IPS-20b (cell line): Measurements from ENCODE around the gene GLA.

Experiments
- H3K27ac ChIP-seq: one replicate; pipeline ENCODE4 v1.5.1; 2013; ENCODE audit warnings: low read length
- H3K27me3 ChIP-seq: 2 replicates; pipeline ENCODE4 v1.6.1; 2013; ENCODE audit warnings: mild to moderate bottlenecking, low read length, inconsistent platforms; ENCODE audit not compliant: insufficient read depth
- H3K36me3 ChIP-seq: 2 replicates; pipeline ENCODE4 v1.6.1; 2013; ENCODE audit warnings: low read depth, mild to moderate bottlenecking, inconsistent platforms, low read length, moderate library complexity; ENCODE audit not compliant: insufficient read depth
- H3K4me1 ChIP-seq: 2 replicates; pipeline ENCODE4 v1.6.1; 2013; ENCODE audit warnings: mild to moderate bottlenecking, control low read depth, inconsistent platforms, low read length, moderate library complexity; ENCODE audit not compliant: insufficient read depth
- H3K4me3 ChIP-seq: 2 replicates; pipeline ENCODE4 v1.5.1; 2013; ENCODE audit warnings: mild to moderate bottlenecking, low read length, inconsistent platforms
- H3K9ac ChIP-seq: 2 replicates; pipeline ENCODE4 v1.6.1; 2013; ENCODE audit warnings: low read depth, mild to moderate bottlenecking, inconsistent platforms, low read length, moderate library complexity
- H3K9me3 ChIP-seq: 2 replicates; pipeline ENCODE4 v1.6.1; 2013; ENCODE audit warnings: mild to moderate bottlenecking, low read depth, low read length, inconsistent platforms; ENCODE audit not compliant: insufficient read depth

The GLA gene

GRCh38 chrX:101347859-101348451 is 59.8 kb downstream of the GLA start:
- peak overlapping the region; percentile 97 for H3K4me3 ChIP-seq
- peak overlapping the region; percentile 56 for H3K27ac ChIP-seq
- no peaks in the 10 kb centered on the region for H3K9me3 ChIP-seq
- peaks cover 4% of the 10 kb centered on the region; the same call in 1 of the 2 replicates for H3K4me1 ChIP-seq
- H3K36me3 ChIP-seq: peaks cover 20% of the 10 kb centered on the region
- no peaks in the 10 kb centered on the region for H3K27me3 ChIP-seq
- H3K9ac ChIP-seq: peak overlapping the region; percentile 92
